Measurements from ENCODE around the gene OSGEPL1.

- TF ChIP-seq, protein P1, sequence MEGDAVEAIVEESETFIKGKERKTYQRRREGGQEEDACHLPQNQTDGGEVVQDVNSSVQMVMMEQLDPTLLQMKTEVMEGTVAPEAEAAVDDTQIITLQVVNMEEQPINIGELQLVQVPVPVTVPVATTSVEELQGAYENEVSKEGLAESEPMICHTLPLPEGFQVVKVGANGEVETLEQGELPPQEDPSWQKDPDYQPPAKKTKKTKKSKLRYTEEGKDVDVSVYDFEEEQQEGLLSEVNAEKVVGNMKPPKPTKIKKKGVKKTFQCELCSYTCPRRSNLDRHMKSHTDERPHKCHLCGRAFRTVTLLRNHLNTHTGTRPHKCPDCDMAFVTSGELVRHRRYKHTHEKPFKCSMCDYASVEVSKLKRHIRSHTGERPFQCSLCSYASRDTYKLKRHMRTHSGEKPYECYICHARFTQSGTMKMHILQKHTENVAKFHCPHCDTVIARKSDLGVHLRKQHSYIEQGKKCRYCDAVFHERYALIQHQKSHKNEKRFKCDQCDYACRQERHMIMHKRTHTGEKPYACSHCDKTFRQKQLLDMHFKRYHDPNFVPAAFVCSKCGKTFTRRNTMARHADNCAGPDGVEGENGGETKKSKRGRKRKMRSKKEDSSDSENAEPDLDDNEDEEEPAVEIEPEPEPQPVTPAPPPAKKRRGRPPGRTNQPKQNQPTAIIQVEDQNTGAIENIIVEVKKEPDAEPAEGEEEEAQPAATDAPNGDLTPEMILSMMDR (IDR thresholded peaks at IDR 0.05), result no peak
- TF ChIP-seq REST (IDR thresholded peaks at IDR 0.05; ENCODE audit: insufficient read depth in 1 of 2, low read depth in 2 of 2, low read length in 1 of 2) (no peak), POLR2AphosphoS5 (IDR thresholded peaks at IDR 0.05; ENCODE audit: low read depth, low read length) (no peak), TCF7L2 (IDR thresholded peaks at IDR 0.05; ENCODE audit: low read depth, low read length) (no peak)
Observed at GRCh38 chr2:189763908-189764661, 1.5 kb upstream of the OSGEPL1 start.
